Endodermal cell (in vitro differentiated cells): Measurements from ENCODE around the gene LRR1. TPM values are rescaled to one million over a fixed set of nuclear protein-coding genes. Genes with fewer than 3 reads are reported as not detected.
A peak's percentile ranks its signal among the peaks of the same experiment; 100 is the strongest.

Experiments
- DNase-seq: peaks from one replicate; pipeline ENCODE4 v3.0.0-alpha.2; 2017
- H3K27ac ChIP-seq: 2 replicates; pipeline ENCODE4 v1.5.1; 2013; ENCODE audit warnings: mild to moderate bottlenecking, low read depth, low read length, moderate library complexity
- H3K27me3 ChIP-seq: 2 replicates; pipeline ENCODE4 v1.6.1; 2013; ENCODE audit warnings: mild to moderate bottlenecking, low read length, moderate library complexity; ENCODE audit not compliant: insufficient read depth, control insufficient read depth, poor library complexity, severe bottlenecking
- H3K36me3 ChIP-seq: 2 replicates; pipeline ENCODE4 v1.7.0; 2013; ENCODE audit warnings: mild to moderate bottlenecking, low read length, moderate library complexity; ENCODE audit not compliant: control insufficient read depth, insufficient read depth
- H3K4me1 ChIP-seq: one replicate; pipeline ENCODE4 v1.7.0; 2013; ENCODE audit warnings: low read length; ENCODE audit not compliant: control insufficient read depth, insufficient read depth
- H3K4me3 ChIP-seq: 2 replicates; pipeline ENCODE4 v1.5.1; 2013; ENCODE audit warnings: mild to moderate bottlenecking, low read length, moderate library complexity
- H3K9ac ChIP-seq: 2 replicates; pipeline ENCODE4 v1.6.1; 2013; ENCODE audit warnings: mild to moderate bottlenecking, low read length, moderate library complexity; ENCODE audit not compliant: poor library complexity, severe bottlenecking; ENCODE audit errors: extremely low read depth
- H3K9me3 ChIP-seq: 2 replicates; pipeline ENCODE4 v1.6.1; 2013; ENCODE audit warnings: mild to moderate bottlenecking, low read length, moderate library complexity; ENCODE audit not compliant: control insufficient read depth
- H3K27ac Mint-ChIP-seq: 2 replicates; pipeline ENCODE4 v1.8.0; 2020; ENCODE audit warnings: mixed read lengths
- H3K27me3 Mint-ChIP-seq: 2 replicates; pipeline ENCODE4 v1.8.0; 2021; ENCODE audit warnings: mild to moderate bottlenecking, mixed read lengths; ENCODE audit not compliant: insufficient read depth
- H3K36me3 Mint-ChIP-seq: 2 replicates; pipeline ENCODE4 v1.8.0; 2020; ENCODE audit warnings: low read depth, mixed read lengths
- H3K4me1 Mint-ChIP-seq: 2 replicates; pipeline ENCODE4 v1.8.0; 2020; ENCODE audit warnings: mixed read lengths
- H3K4me3 Mint-ChIP-seq: 2 replicates; pipeline ENCODE4 v1.8.0; 2020; ENCODE audit warnings: mild to moderate bottlenecking, moderate library complexity, mixed read lengths
- H3K9me3 Mint-ChIP-seq: 2 replicates; pipeline ENCODE4 v1.8.0; 2020; ENCODE audit warnings: mild to moderate bottlenecking, mixed read lengths
- WGBS, 2 experiments: methylation state at CpG; one replicate each; pipeline versions ENCODE4 v1.1.5 to v1.1.7; 2013; ENCODE audit warnings: missing lambda C conversion rate in 2 of 2, mixed read lengths in 1 of 2; ENCODE audit not compliant: insufficient coverage in 1 of 2, insufficient read length in 1 of 2; 5-methylcytosine and 5-hydroxymethylcytosine counted together
- total RNA-seq, 2 donors: library from RNA; stranded (reverse); fragmentation: NEBNext Ultra II Directional in 1 of 2; extraction: Animal tissue kit (Norgen Biotek cat#: 25700) in 1 of 2; gene quantifications; 2 replicates in 1 of 2; 3 replicates in 1 of 2; pipeline ENCODE4 v1.2.1, GENCODE V29; 2021
- TF ChIP-seq, protein P1 (sequence below): fragments of 200-600 bp; sonication (generic); conservative IDR thresholded peaks from 2 replicates; pipeline ENCODE4 v1.5.0; 2021; ENCODE audit warnings: antibody characterized with exemption, mild to moderate bottlenecking

LRR1 gene
- total RNA-seq, 2 donors from 2014 or later, result 20.4 to 22.9 TPM

DNA sequence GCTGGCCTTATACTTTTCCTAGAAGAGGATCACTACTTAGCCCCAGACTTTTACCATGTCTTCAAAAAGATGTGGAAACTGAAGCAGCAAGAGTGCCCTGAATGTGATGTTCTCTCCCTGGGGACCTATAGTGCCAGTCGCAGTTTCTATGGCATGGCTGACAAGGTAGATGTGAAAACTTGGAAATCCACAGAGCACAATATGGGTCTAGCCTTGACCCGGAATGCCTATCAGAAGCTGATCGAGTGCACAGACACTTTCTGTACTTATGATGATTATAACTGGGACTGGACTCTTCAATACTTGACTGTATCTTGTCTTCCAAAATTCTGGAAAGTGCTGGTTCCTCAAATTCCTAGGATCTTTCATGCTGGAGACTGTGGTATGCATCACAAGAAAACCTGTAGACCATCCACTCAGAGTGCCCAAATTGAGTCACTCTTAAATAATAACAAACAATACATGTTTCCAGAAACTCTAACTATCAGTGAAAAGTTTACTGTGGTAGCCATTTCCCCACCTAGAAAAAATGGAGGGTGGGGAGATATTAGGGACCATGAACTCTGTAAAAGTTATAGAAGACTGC, 23.4 kb downstream of the LRR1 start:
- peaks cover 16% of the 10 kb centered on the region for H3K4me1 Mint-ChIP-seq
- H3K27me3 ChIP-seq, result no peaks in the 10 kb centered on the region
- no peaks in the 10 kb centered on the region for H3K4me1 ChIP-seq
- TF ChIP-seq, protein P1, sequence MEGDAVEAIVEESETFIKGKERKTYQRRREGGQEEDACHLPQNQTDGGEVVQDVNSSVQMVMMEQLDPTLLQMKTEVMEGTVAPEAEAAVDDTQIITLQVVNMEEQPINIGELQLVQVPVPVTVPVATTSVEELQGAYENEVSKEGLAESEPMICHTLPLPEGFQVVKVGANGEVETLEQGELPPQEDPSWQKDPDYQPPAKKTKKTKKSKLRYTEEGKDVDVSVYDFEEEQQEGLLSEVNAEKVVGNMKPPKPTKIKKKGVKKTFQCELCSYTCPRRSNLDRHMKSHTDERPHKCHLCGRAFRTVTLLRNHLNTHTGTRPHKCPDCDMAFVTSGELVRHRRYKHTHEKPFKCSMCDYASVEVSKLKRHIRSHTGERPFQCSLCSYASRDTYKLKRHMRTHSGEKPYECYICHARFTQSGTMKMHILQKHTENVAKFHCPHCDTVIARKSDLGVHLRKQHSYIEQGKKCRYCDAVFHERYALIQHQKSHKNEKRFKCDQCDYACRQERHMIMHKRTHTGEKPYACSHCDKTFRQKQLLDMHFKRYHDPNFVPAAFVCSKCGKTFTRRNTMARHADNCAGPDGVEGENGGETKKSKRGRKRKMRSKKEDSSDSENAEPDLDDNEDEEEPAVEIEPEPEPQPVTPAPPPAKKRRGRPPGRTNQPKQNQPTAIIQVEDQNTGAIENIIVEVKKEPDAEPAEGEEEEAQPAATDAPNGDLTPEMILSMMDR, result no peak
- peaks cover 55% of the 10 kb centered on the region for H3K36me3 ChIP-seq
- 69 to 77% methylated on average over 3 of the region's 3 CpGs for WGBS, 2 experiments
- H3K27ac Mint-ChIP-seq, result no peak overlapping the region
- peak overlapping the region; percentile 24 for H3K9ac ChIP-seq
- H3K27me3 Mint-ChIP-seq, result no peaks in the 10 kb centered on the region
- no peaks in the 10 kb centered on the region for H3K9me3 ChIP-seq
- peaks cover 28% of the 10 kb centered on the region for H3K36me3 Mint-ChIP-seq
- no peak for DNase-seq
- H3K9me3 Mint-ChIP-seq, result no peaks in the 10 kb centered on the region
- H3K4me3 ChIP-seq, result peak overlapping the region; percentile 91
- no peak overlapping the region for H3K27ac ChIP-seq
- H3K4me3 Mint-ChIP-seq, result peak overlapping the region; percentile 98

DNA sequence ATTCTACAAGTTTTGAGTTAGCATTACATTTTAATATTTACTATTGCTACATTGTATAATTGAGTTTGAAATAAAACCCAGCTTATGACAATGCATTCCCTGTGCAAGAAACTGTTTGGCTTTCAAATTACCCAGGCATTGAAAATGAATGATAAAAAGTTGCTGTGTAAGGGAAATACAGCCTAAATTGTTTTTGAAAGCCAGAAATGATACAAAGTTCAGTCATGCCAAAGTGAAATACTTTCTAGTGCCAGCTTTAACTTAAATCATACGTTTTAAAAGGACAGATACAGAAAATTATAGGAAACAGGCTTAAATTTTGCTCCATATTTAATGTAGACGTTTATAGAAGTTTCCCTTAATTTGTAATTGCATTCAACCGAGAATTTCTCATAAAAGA, 24.6 kb downstream of the LRR1 start:
- H3K27me3 Mint-ChIP-seq, result no peaks in the 10 kb centered on the region
- no peak for DNase-seq
- WGBS, 2 experiments, result 95 to 100% methylated on average over 3 of the region's 3 CpGs
- no peak overlapping the region for H3K9ac ChIP-seq
- H3K4me3 ChIP-seq, result peak overlapping the region; percentile 91
- peaks cover 51% of the 10 kb centered on the region for H3K36me3 ChIP-seq
- no peak overlapping the region for H3K4me3 Mint-ChIP-seq
- no peaks in the 10 kb centered on the region for H3K27me3 ChIP-seq
- H3K9me3 ChIP-seq, result no peaks in the 10 kb centered on the region
- H3K27ac Mint-ChIP-seq, result no peak overlapping the region
- H3K9me3 Mint-ChIP-seq, result no peaks in the 10 kb centered on the region
- peaks cover 32% of the 10 kb centered on the region for H3K36me3 Mint-ChIP-seq
- no peak overlapping the region for H3K27ac ChIP-seq
- peaks cover 16% of the 10 kb centered on the region for H3K4me1 Mint-ChIP-seq
- no peaks in the 10 kb centered on the region for H3K4me1 ChIP-seq
- TF ChIP-seq, protein P1, result no peak

DNA sequence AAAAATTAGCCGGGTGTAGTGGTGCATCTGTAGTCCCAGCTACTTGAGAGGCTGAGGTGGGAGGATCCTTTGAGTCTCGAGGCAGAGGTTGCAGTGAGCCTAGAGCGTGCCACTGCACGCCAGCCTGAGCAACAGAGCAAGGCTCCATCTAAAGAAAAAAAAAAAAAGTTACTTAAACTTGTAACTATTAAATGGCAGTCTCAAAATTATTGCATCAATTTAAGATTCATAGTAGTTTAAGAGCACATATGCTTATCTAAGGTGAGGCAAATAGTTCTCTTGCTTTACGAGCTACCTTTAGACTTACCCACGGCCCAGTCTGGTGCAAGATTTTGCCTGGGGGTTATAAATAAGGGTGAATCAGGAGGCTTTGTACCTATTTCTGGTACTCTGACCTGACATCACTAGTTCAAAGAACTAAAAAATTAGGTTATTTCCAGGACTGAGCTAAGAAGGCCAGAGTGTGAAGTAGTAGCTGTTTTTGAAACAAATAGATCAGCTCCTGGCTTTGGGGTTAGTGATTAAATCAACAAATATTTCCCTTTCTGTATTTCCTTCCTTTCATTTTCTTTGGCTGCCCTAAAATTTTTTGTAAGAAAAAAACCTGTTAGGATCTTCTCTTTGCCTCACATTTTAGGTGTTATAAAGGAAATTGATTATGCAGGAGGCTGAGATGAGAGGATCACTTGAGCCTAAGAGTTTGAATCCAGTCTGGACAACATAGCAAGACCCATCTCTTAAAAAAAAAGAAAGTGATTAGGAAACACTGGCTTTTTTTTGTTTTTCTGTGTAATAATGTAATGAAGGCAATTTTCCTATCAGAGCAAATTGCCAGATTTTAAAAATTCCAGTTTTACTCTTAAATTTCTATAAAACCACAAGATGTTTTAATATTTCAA, 25.4 kb downstream of the LRR1 start:
- Mint-ChIP-seq H3K9me3 (no peaks in the 10 kb centered on the region), H3K4me1 (peaks cover 16% of the 10 kb centered on the region), H3K36me3 (peaks cover 35% of the 10 kb centered on the region), H3K27ac (no peak overlapping the region), H3K4me3 (no peak overlapping the region), H3K27me3 (no peaks in the 10 kb centered on the region)
- TF ChIP-seq, protein P1, result no peak
- WGBS, 2 experiments, result 87 to 97% methylated on average over 4 to 6 of the region's 6 CpGs
- Histone ChIP-seq H3K4me3 (no peak overlapping the region), H3K4me1 (no peaks in the 10 kb centered on the region), H3K9ac (no peak overlapping the region), H3K36me3 (peaks cover 45% of the 10 kb centered on the region), H3K9me3 (no peaks in the 10 kb centered on the region), H3K27ac (no peak overlapping the region), H3K27me3 (no peaks in the 10 kb centered on the region)
- no peak for DNase-seq
